Measurements from ENCODE around the gene ABCC8. TPM values are rescaled to one million over a fixed set of nuclear protein-coding genes. Genes with fewer than 3 reads are reported as not detected.

ABCC8 gene
- total and polyA plus RNA-seq, 9 of the 15 experiments (the other 6 are each of a cell fraction or from before 2014, with no cell fraction given) = not detected

- TF ChIP-seq ATF7 (IDR thresholded peaks at IDR 0.05) (no peak), ZNF12 (CRISPR knock-in tag; IDR thresholded peaks at IDR 0.05) (no peak), HEY1 (CRISPR knock-in tag; IDR thresholded peaks at IDR 0.05; ENCODE audit: borderline replicate concordance) (no peak), CBX3 (IDR thresholded peaks at IDR 0.05; ENCODE audit: borderline replicate concordance in 1 of 2, low read length in 2 of 2) (no peak), ZNF77 (CRISPR knock-in tag; IDR thresholded peaks at IDR 0.05) (no peak), FOXK1 (CRISPR knock-in tag; IDR thresholded peaks at IDR 0.05; ENCODE audit: borderline replicate concordance) (no peak), FOXK2 (conservative IDR thresholded peaks at IDR 0.05 in 1 of 2, IDR thresholded peaks at IDR 0.05 in 1 of 2; ENCODE audit: low read depth in 2 of 2) (0 out of 4 replicates have a peak, but pooled peaks of 1 of the 2 experiments have one; percentile 34), ZNF324 (CRISPR knock-in tag; IDR thresholded peaks at IDR 0.05) (no peak), ZBTB7A (IDR thresholded peaks at IDR 0.05; ENCODE audit: borderline replicate concordance, control insufficient read depth, low read depth, low read length) (no peak), RAD21 (CRISPR knock-in tag; conservative IDR thresholded peaks at IDR 0.05 in 1 of 2, IDR thresholded peaks at IDR 0.05 in 1 of 2) (peak in 1 of 2 experiments; percentile 34; a peak in 2 of 4 replicates), ZNF699 (CRISPR knock-in tag; IDR thresholded peaks at IDR 0.05; ENCODE audit: insufficient replicate concordance) (no peak), ZBTB9 (CRISPR knock-in tag; IDR thresholded peaks at IDR 0.05) (no peak), NELFE (IDR thresholded peaks at IDR 0.05; ENCODE audit: insufficient read depth, insufficient read length) (no peak), ZZZ3 (IDR thresholded peaks at IDR 0.05) (no peak), ZMIZ1 (IDR thresholded peaks at IDR 0.05; ENCODE audit: low read depth in 2 of 2, low read length in 2 of 2) (no peak), SUPT5H (IDR thresholded peaks at IDR 0.05) (no peak), ZNF589 (CRISPR knock-in tag; IDR thresholded peaks at IDR 0.05; ENCODE audit: low read depth) (no peak), TAF15 (IDR thresholded peaks at IDR 0.05; ENCODE audit: low read depth, low read length) (no peak)
Measured at GRCh38 chr11:17354601-17354991, 122.0 kb downstream of the ABCC8 start (continued).
